SK-MEL-5 (cell line): ENCODE data around the gene METTL2B. TPM values are rescaled to one million over a fixed set of nuclear protein-coding genes. Genes with fewer than 3 reads are reported as not detected.
"Not testable (repeated sequence)": the region's sequence is repeated elsewhere in the genome, so short reads cannot be mapped to it uniquely, and the experiment has no call there.

ENCODE experiments used
- DNase-seq: peaks from one replicate; pipeline ENCODE4 v3.0.0-alpha.2; 2016; ENCODE audit warnings: low read depth, low spot score
- in situ Hi-C: cut with HindIII; loops from 2 replicates; pipeline ENCODE4 v1.10.0; 2016; ENCODE audit warnings: low sequenced_read_pairs, high pct_unique_total_duplicates, low pct_unique_long_range_greater_than_20kb
- small RNA-seq, 2 experiments: library from RNA; depleted of rRNA; stranded (forward); fragments of <200 nt; gene quantifications; one replicate each; pipeline ENCODE3, GENCODE V24; 2014
- total RNA-seq: library from RNA; depleted of rRNA; stranded (reverse); fragments of >200 nt; shearing (Covaris generic); gene quantifications from 2 replicates; pipeline ENCODE4 v1.2.3, GENCODE V29; 2014; rRNA removed

Gene METTL2B
- total RNA-seq, 1 experiment from 2014 or later: 55.7 TPM

GRCh38 chr7:128543300-128543699 is 66.8 kb downstream of the METTL2B start:
- DNase-seq, in situ Hi-C loops: not testable (repeated sequence)

- in situ Hi-C loops, DNase-seq: not testable (repeated sequence)
Measured at GRCh38 chr7:128546319-128546851, 69.8 kb downstream of the METTL2B start.

DNA sequence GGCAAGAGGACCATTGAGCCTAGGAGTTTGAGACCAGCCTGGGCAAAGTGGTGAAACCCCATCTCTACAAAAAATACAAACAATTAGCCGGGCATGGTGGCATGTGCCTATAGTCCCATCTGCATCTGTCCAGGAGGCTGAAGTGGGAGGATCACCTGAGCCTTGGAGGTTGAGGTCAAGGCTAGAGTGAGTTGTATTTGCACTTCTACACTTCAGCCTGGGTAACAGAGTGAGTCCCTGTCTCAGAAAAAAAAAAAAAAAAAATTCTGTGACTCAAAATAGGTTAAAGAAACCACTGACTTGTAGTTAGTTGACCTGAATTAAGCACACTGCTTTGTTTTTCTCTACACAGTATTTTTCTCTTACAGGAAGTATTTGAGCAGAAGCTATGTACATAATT is 74.4 kb downstream of the METTL2B start:
- in situ Hi-C loops: no loop called here

GRCh38 chr7:128554394-128554793 is 77.8 kb downstream of the METTL2B start:
- in situ Hi-C loops, DNase-seq: not testable (repeated sequence)

More for the DNA sequence above, 74.4 kb downstream of the METTL2B start:
- DNase-seq: no peak

Small RNA genes lying within 50 kb of the gene (small RNA-seq; reads per million reads assigned to genes)
- gene AC010655.1: 0 reads per million in 2 experiments
- 0 reads per million in 2 experiments for gene AC010655.2
- 0 reads per million in 2 experiments for gene RF00017
- 0 reads per million in 2 experiments for gene RNU7-54P

Other genes with a start within 250 kb of the METTL2B start
- gene LEP, start 235.5 kb upstream of the METTL2B start, total RNA-seq: not detected in 2 replicates
- 51.5 and 52.7 TPM in 2 replicates for gene RBM28, start 132.8 kb upstream of the METTL2B start, total RNA-seq
- 0.37 and 0.85 TPM in 2 replicates for gene PRRT4, start 115.1 kb upstream of the METTL2B start, total RNA-seq
- 64.3 and 68.3 TPM in 2 replicates for gene IMPDH1, start 66.8 kb upstream of the METTL2B start, total RNA-seq
- gene HILPDA, start 20.9 kb upstream of the METTL2B start, total RNA-seq: 15.6 and 18.6 TPM in 2 replicates
- gene GARIN1A, start 195.5 kb downstream of the METTL2B start, total RNA-seq: 0.21 and 0.82 TPM in 2 replicates